Panc1 (cell line): ENCODE results near the gene PLCL1. TPM values are rescaled to one million over a fixed set of nuclear protein-coding genes. Genes with fewer than 3 reads are reported as not detected.

Experiments used
- ATAC-seq: fragments of 200-7000 bp; cut with Tn5 transposase; 2 replicates; pipeline ENCODE4 v1.9.1; 2020; ENCODE audit warnings: mild to moderate bottlenecking, moderate library complexity
- BruUV-seq: library from RNA; stranded (reverse); fragments of 400-500 nt; replicated peaks from 2 replicates; lab custom pipeline; 2021; lab: Mats Ljungman, UMichigan
- CTCF ChIA-PET: fragments of 300-600 bp; sonication (Branson Sonifier 250); formaldehyde crosslinking; loops from one replicate; lab custom pipeline; 2022; ENCODE audit warnings: antibody characterized with exemption; lab: Charles Lee
- POLR2A ChIA-PET: fragments of 300-600 bp; sonication (Branson Sonifier 250); formaldehyde crosslinking; loops from one replicate; lab custom pipeline; 2022; ENCODE audit warnings: antibody characterized with exemption; lab: Charles Lee
- DNase-seq: peaks from one replicate; pipeline ENCODE4 v3.0.0-alpha.2; 2010; ENCODE audit warnings: low read depth, low spot score
- H3K27ac ChIP-seq: 2 replicates; pipeline ENCODE4 v1.5.1; 2011; ENCODE audit warnings: mild to moderate bottlenecking, low read length, inconsistent platforms
- H3K27me3 ChIP-seq: fragments of 200-500 bp; sonication (Bioruptor generic); 2 replicates; pipeline ENCODE4 v1.6.0; 2014; ENCODE audit warnings: low read length, inconsistent platforms; ENCODE audit not compliant: control insufficient read depth, insufficient read depth
- H3K36me3 ChIP-seq: fragments of 200-500 bp; sonication (Bioruptor generic); 2 replicates; pipeline ENCODE4 v1.5.1; 2014; ENCODE audit warnings: inconsistent platforms, mild to moderate bottlenecking, low read length, moderate library complexity; ENCODE audit not compliant: control insufficient read depth, insufficient read depth
- H3K4me1 ChIP-seq: 2 replicates; pipeline ENCODE4 v1.5.1; 2011; ENCODE audit warnings: inconsistent platforms, mild to moderate bottlenecking, low read length, moderate library complexity; ENCODE audit not compliant: control insufficient read depth, insufficient read depth
- H3K4me3 ChIP-seq, 2 experiments: 2 replicates each; pipeline ENCODE4 v1.5.1; 2011 to 2012; ENCODE audit warnings: low read depth in 2 of 2, low read length in 2 of 2, mild to moderate bottlenecking in 2 of 2, inconsistent platforms in 1 of 2, moderate library complexity in 1 of 2
- H3K9me3 ChIP-seq: fragments of 200-500 bp; sonication (Bioruptor generic); 2 replicates; pipeline ENCODE4 v1.5.1; 2014; ENCODE audit warnings: low read depth, mild to moderate bottlenecking, inconsistent platforms, low read length, moderate library complexity; ENCODE audit not compliant: control insufficient read depth, insufficient read depth
- CTCF ChIP-seq: fragments of 450-650 bp; IDR thresholded peaks from 2 replicates; pipeline ENCODE4 v1.5.1; 2017; ENCODE audit warnings: mild to moderate bottlenecking
- POLR2AphosphoS5 ChIP-seq: IDR thresholded peaks from 2 replicates; pipeline ENCODE4 v1.6.1; 2012; ENCODE audit warnings: mild to moderate bottlenecking, low read depth, low read length, moderate library complexity
- REST ChIP-seq, 2 experiments: IDR thresholded peaks; 2 replicates each; pipeline ENCODE4 v1.6.1; 2011 to 2012; ENCODE audit warnings: low read depth in 2 of 2, control low read depth in 1 of 2, low read length in 1 of 2, mild to moderate bottlenecking in 1 of 2, moderate library complexity in 1 of 2; ENCODE audit not compliant: insufficient read depth in 1 of 2
- SIN3A ChIP-seq: IDR thresholded peaks from 2 replicates; pipeline ENCODE4 v1.6.1; 2012; ENCODE audit warnings: low read depth, mild to moderate bottlenecking, low read length, moderate library complexity, borderline replicate concordance; ENCODE audit not compliant: insufficient read depth
- TCF7L2 ChIP-seq: IDR thresholded peaks from 2 replicates; pipeline ENCODE4 v1.6.1; 2011; ENCODE audit warnings: mild to moderate bottlenecking, low read depth, low read length, inconsistent platforms
- in situ Hi-C: cut with HindIII; loops from 2 replicates; pipeline ENCODE4 v1.10.0; 2016; ENCODE audit warnings: low sequenced_read_pairs, low pct_unique_long_range_greater_than_20kb
- intact Hi-C: fragments of 100-400 bp; cut with micrococcal nuclease; formaldehyde crosslinking; loops from one replicate; pipeline ENCODE4 v1.10.0; 2022; ENCODE audit not compliant: unreplicated experiment
- total RNA-seq: library from RNA; stranded (reverse); gene quantifications from one replicate; pipeline ENCODE4 v1.2.1, GENCODE V29; 2021; ENCODE audit not compliant: unreplicated experiment

PLCL1 gene
- total RNA-seq, 1 experiment from 2014 or later: not detected

GRCh38 chr2:197782126-197782525, 22.3 kb upstream of the PLCL1 start:
- intact Hi-C loops (no loop called here), in situ Hi-C loops (no loop called here)
- no TSS peak for BruUV-seq
- no peak for TF ChIP-seq CTCF
- no peak for TF ChIP-seq REST (IDR thresholded peaks at IDR 0.05; ENCODE audit: insufficient read depth in 1 of 2, low read depth in 2 of 2, low read length in 1 of 2)
- TF ChIP-seq TCF7L2: no peak
- no peak for TF ChIP-seq SIN3A
- no peak for TF ChIP-seq POLR2AphosphoS5
- no peak overlapping the region for H3K4me3 ChIP-seq
- ChIA-PET CTCF (no interaction called here), POLR2A (no interaction called here)
- no peaks in the 10 kb centered on the region for H3K36me3 ChIP-seq
- H3K27ac ChIP-seq: no peak overlapping the region
- no peaks in the 10 kb centered on the region for H3K9me3 ChIP-seq
- no peaks in the 10 kb centered on the region for H3K27me3 ChIP-seq
- H3K4me1 ChIP-seq: no peaks in the 10 kb centered on the region
- no peak for DNase-seq
- no peak for ATAC-seq

GRCh38 chr2:197784956-197785941, 19.1 kb upstream of the PLCL1 start, which contains the start of gene BOLL:
Gene BOLL, minus strand, starts transcription at chr2:197785319. Its CDS starts 3,469 bp downstream, at chr2:197781850.
- no peak for ATAC-seq
- no peak within 1 kb of the TSS for H3K27ac ChIP-seq

More at GRCh38 chr2:197784956-197785941, 19.1 kb upstream of the PLCL1 start, which contains the start of gene BOLL:
- in situ Hi-C loops: no loop called here
- intact Hi-C loops: no loop called here
- ChIA-PET CTCF (no interaction called here), POLR2A (no interaction called here)
- no peaks in the 10 kb centered on the region for H3K36me3 ChIP-seq
- H3K27me3 ChIP-seq: peaks cover 3% of the 10 kb centered on the region; the same call in 1 of the 2 replicates
- no peak for DNase-seq
- peak within 1 kb of the TSS; percentile 13 to 37; a peak in 3 of 4 replicates for H3K4me3 ChIP-seq
- no peaks in the 10 kb centered on the region for H3K9me3 ChIP-seq
- no TSS peak for BruUV-seq
- no peak for TF ChIP-seq TCF7L2
- no peak for TF ChIP-seq REST (IDR thresholded peaks at IDR 0.05; ENCODE audit: insufficient read depth in 1 of 2, low read depth in 2 of 2, low read length in 1 of 2)
- no peak for TF ChIP-seq CTCF
- TF ChIP-seq POLR2AphosphoS5: no peak
- no peak for TF ChIP-seq SIN3A
- H3K4me1 ChIP-seq: no peaks in the 10 kb centered on the region
